Measurements from ENCODE around the gene ARHGAP6.

ARHGAP6 gene

GRCh38 chrX:11206716-11207115 lies 459.0 kb downstream of the ARHGAP6 start:
- H3K36me3 Mint-ChIP-seq (ENCODE audit: low read depth), result no peaks in the 10 kb centered on the region
- no peaks in the 10 kb centered on the region for H3K27me3 Mint-ChIP-seq (ENCODE audit: low read depth)
- no peaks in the 10 kb centered on the region for H3K4me1 Mint-ChIP-seq (ENCODE audit: low read depth)
- H3K27ac Mint-ChIP-seq, result no peak overlapping the region
- no peak overlapping the region for H3K4me3 Mint-ChIP-seq
- H3K9me3 Mint-ChIP-seq, result no peaks in the 10 kb centered on the region

- no peak overlapping the region for H3K4me3 Mint-ChIP-seq
- no peaks in the 10 kb centered on the region for H3K27me3 Mint-ChIP-seq (ENCODE audit: low read depth)
- no peaks in the 10 kb centered on the region for H3K4me1 Mint-ChIP-seq (ENCODE audit: low read depth)
- H3K36me3 Mint-ChIP-seq (ENCODE audit: low read depth), result no peaks in the 10 kb centered on the region
- H3K27ac Mint-ChIP-seq, result no peak overlapping the region
- H3K9me3 Mint-ChIP-seq, result no peaks in the 10 kb centered on the region
Measured at GRCh38 chrX:11205796-11206195, 459.9 kb downstream of the ARHGAP6 start.

DNA sequence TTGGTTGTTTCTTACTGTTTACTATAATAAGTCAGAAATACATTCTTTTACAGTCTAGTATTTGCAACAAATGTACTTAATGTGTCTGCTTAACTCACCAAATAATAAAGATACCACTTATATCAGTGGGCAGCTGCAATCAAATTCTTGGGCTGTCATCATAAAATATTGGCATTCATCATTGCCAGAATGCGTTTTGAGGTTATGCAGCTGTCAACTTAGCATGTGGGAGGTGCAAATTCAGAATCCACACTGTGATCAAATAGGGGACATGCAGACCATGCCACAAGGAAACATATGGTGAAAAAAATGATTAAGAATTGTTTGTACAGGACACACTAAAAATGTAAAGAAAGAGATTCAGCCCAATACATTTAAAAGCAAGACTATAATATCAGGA lies 468.0 kb downstream of the ARHGAP6 start:
- Mint-ChIP-seq H3K4me1 (ENCODE audit: low read depth) (no peaks in the 10 kb centered on the region), H3K4me3 (no peak overlapping the region), H3K9me3 (no peaks in the 10 kb centered on the region), H3K27me3 (ENCODE audit: low read depth) (no peaks in the 10 kb centered on the region), H3K36me3 (ENCODE audit: low read depth) (no peaks in the 10 kb centered on the region), H3K27ac (no peak overlapping the region)

GRCh38 chrX:11196476-11196875 lies 469.2 kb downstream of the ARHGAP6 start:
- Mint-ChIP-seq H3K36me3 (ENCODE audit: low read depth) (no peaks in the 10 kb centered on the region), H3K27me3 (ENCODE audit: low read depth) (no peaks in the 10 kb centered on the region)

GRCh38 chrX:11193035-11193469 lies 472.7 kb downstream of the ARHGAP6 start:
- no peaks in the 10 kb centered on the region for H3K9me3 Mint-ChIP-seq
- no peaks in the 10 kb centered on the region for H3K4me1 Mint-ChIP-seq (ENCODE audit: low read depth)
- H3K4me3 Mint-ChIP-seq, result no peak overlapping the region
- no peak overlapping the region for H3K27ac Mint-ChIP-seq
- no peaks in the 10 kb centered on the region for H3K27me3 Mint-ChIP-seq (ENCODE audit: low read depth)
- H3K36me3 Mint-ChIP-seq (ENCODE audit: low read depth), result no peaks in the 10 kb centered on the region

More at GRCh38 chrX:11196476-11196875, 469.2 kb downstream of the ARHGAP6 start:
- no peak overlapping the region for H3K4me3 Mint-ChIP-seq
- no peak overlapping the region for H3K27ac Mint-ChIP-seq
- H3K9me3 Mint-ChIP-seq, result no peaks in the 10 kb centered on the region
- no peaks in the 10 kb centered on the region for H3K4me1 Mint-ChIP-seq (ENCODE audit: low read depth)

- Mint-ChIP-seq H3K27ac (no peak overlapping the region), H3K27me3 (ENCODE audit: low read depth) (no peaks in the 10 kb centered on the region), H3K9me3 (no peaks in the 10 kb centered on the region), H3K4me3 (no peak overlapping the region), H3K36me3 (ENCODE audit: low read depth) (no peaks in the 10 kb centered on the region), H3K4me1 (ENCODE audit: low read depth) (no peaks in the 10 kb centered on the region)
Measured at GRCh38 chrX:11190745-11191510, 474.8 kb downstream of the ARHGAP6 start.

GRCh38 chrX:11189097-11189496 lies 476.6 kb downstream of the ARHGAP6 start:
- Mint-ChIP-seq H3K4me1 (ENCODE audit: low read depth) (no peaks in the 10 kb centered on the region), H3K36me3 (ENCODE audit: low read depth) (no peaks in the 10 kb centered on the region), H3K27ac (no peak overlapping the region), H3K4me3 (no peak overlapping the region), H3K27me3 (ENCODE audit: low read depth) (no peaks in the 10 kb centered on the region), H3K9me3 (no peaks in the 10 kb centered on the region)

DNA sequence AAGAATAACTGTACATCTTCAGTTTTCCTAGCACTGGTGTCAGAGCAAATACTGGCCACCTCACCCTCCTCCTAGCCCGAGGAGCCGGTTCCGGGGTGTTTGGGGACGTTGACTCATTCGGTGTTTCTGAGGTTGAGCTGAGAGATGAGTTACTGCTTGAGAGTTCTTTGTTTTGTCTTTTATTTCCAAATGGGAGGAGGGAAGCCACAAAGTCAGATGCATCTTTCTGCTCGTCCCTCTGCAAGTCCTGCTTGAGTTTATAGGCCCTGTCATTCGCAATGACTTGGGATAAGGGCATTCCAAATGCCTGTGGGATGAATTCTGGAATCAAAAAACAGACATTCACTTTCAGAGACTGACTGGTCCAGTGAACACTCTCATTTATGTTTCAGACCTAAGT lies 477.1 kb downstream of the ARHGAP6 start:
- no peaks in the 10 kb centered on the region for H3K4me1 Mint-ChIP-seq (ENCODE audit: low read depth)
- no peaks in the 10 kb centered on the region for H3K27me3 Mint-ChIP-seq (ENCODE audit: low read depth)
- no peaks in the 10 kb centered on the region for H3K36me3 Mint-ChIP-seq (ENCODE audit: low read depth)
- no peak overlapping the region for H3K27ac Mint-ChIP-seq
- no peaks in the 10 kb centered on the region for H3K9me3 Mint-ChIP-seq
- no peak overlapping the region for H3K4me3 Mint-ChIP-seq

DNA sequence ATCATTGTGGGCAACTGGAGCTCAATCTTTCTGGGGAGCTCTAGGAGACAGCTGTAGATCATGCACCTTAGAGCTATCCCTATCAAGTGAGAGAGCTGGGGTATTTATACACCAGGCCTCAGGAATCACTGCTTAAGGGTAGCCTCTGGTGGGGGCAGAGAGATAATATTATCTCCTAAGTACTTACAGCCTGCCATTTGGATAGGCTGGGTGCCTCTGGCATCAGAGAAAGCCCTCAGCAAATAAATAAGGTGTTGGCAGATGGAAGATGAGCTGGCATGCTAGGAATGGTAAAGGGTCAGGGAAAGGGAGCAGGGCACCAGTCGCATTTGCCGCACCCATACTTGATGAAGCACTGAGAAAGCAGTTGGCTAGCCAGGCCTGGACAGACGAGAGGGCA lies 478.7 kb downstream of the ARHGAP6 start:
- Mint-ChIP-seq H3K36me3 (ENCODE audit: low read depth) (no peaks in the 10 kb centered on the region), H3K27ac (no peak overlapping the region), H3K27me3 (ENCODE audit: low read depth) (no peaks in the 10 kb centered on the region), H3K4me3 (no peak overlapping the region), H3K4me1 (ENCODE audit: low read depth) (no peaks in the 10 kb centered on the region), H3K9me3 (no peaks in the 10 kb centered on the region)

GRCh38 chrX:11185861-11186260 lies 479.9 kb downstream of the ARHGAP6 start:
- Mint-ChIP-seq H3K4me3 (no peak overlapping the region), H3K27me3 (ENCODE audit: low read depth) (no peaks in the 10 kb centered on the region), H3K36me3 (ENCODE audit: low read depth) (no peaks in the 10 kb centered on the region), H3K9me3 (no peaks in the 10 kb centered on the region), H3K27ac (no peak overlapping the region), H3K4me1 (ENCODE audit: low read depth) (no peaks in the 10 kb centered on the region)

GRCh38 chrX:11180571-11180970 lies 485.1 kb downstream of the ARHGAP6 start:
- Mint-ChIP-seq H3K27me3 (ENCODE audit: low read depth) (no peaks in the 10 kb centered on the region), H3K36me3 (ENCODE audit: low read depth) (no peaks in the 10 kb centered on the region), H3K27ac (no peak overlapping the region), H3K4me1 (ENCODE audit: low read depth) (no peaks in the 10 kb centered on the region), H3K4me3 (no peak overlapping the region), H3K9me3 (no peaks in the 10 kb centered on the region)

GRCh38 chrX:11172415-11172814 lies 493.3 kb downstream of the ARHGAP6 start:
- no peak overlapping the region for H3K27ac Mint-ChIP-seq
- H3K4me3 Mint-ChIP-seq, result no peak overlapping the region
- H3K9me3 Mint-ChIP-seq, result no peaks in the 10 kb centered on the region
- H3K36me3 Mint-ChIP-seq (ENCODE audit: low read depth), result no peaks in the 10 kb centered on the region
- H3K4me1 Mint-ChIP-seq (ENCODE audit: low read depth), result no peaks in the 10 kb centered on the region
- no peaks in the 10 kb centered on the region for H3K27me3 Mint-ChIP-seq (ENCODE audit: low read depth)

DNA sequence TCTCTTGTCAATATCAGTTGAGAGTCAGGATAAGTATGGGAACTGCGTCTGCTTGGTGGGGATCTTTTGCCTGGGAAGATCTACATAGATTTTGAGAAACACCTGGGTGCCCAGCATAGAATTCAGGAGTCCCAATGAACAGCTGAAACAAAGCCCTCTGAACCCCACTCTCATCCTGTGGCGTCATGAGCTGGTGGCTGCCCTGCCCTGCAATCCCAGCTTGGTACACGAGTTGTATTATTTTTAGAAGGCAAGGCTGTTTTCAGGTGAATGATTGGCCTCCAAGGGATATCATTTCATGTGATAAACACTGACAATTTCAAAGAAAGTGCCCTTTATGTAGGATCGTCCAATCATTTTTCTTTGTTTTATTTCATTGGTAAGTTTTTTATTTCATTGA lies 493.8 kb downstream of the ARHGAP6 start:
- no peaks in the 10 kb centered on the region for H3K4me1 Mint-ChIP-seq (ENCODE audit: low read depth)
- H3K36me3 Mint-ChIP-seq (ENCODE audit: low read depth), result no peaks in the 10 kb centered on the region
- no peaks in the 10 kb centered on the region for H3K27me3 Mint-ChIP-seq (ENCODE audit: low read depth)
- no peak overlapping the region for H3K27ac Mint-ChIP-seq
- no peak overlapping the region for H3K4me3 Mint-ChIP-seq
- no peaks in the 10 kb centered on the region for H3K9me3 Mint-ChIP-seq

GRCh38 chrX:11164433-11164832 lies 501.3 kb downstream of the ARHGAP6 start:
- Mint-ChIP-seq H3K36me3 (ENCODE audit: low read depth) (no peaks in the 10 kb centered on the region), H3K4me1 (ENCODE audit: low read depth) (no peaks in the 10 kb centered on the region), H3K4me3 (no peak overlapping the region), H3K27ac (no peak overlapping the region), H3K9me3 (no peaks in the 10 kb centered on the region), H3K27me3 (ENCODE audit: low read depth) (no peaks in the 10 kb centered on the region)

DNA sequence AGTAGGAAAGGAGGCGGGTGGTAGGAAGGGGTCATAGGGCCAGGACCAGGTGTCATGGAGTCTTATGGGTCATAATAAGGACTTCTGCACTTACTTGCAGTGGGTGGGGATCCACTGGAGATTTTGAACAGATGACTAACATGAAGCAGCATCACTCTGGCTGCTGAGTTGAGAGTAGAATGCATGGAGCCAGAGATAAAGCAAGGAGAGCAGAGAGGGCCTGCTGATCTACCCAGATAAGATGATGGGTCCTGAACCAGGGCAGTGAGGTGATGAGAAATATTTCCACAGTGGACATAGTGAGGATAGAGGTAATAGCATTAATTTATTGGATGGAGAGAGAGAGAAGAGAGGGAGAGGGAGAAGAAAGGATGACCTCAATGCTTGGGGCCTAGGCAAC lies 506.6 kb downstream of the ARHGAP6 start:
- no peak overlapping the region for H3K4me3 Mint-ChIP-seq
- H3K27me3 Mint-ChIP-seq (ENCODE audit: low read depth), result no peaks in the 10 kb centered on the region
- no peaks in the 10 kb centered on the region for H3K36me3 Mint-ChIP-seq (ENCODE audit: low read depth)
- no peak overlapping the region for H3K27ac Mint-ChIP-seq
- no peaks in the 10 kb centered on the region for H3K9me3 Mint-ChIP-seq
- no peaks in the 10 kb centered on the region for H3K4me1 Mint-ChIP-seq (ENCODE audit: low read depth)

All from T-helper 1 cell treated with Interleukin-12 subunit alpha and Interleukin-12 subunit beta and Interleukin-4 antibody, amounts not matched to agents 30 μg/mL and 1 μg/mL, for 36 hours (primary cell).